HCT116 (cell line): Measurements from ENCODE around the gene GEMIN7.

Experiments used
- EZH2 ChIP-seq: fragments of 200-600 bp; sonication (generic); IDR thresholded peaks from 2 replicates; pipeline ENCODE4 v1.6.1; 2017; ENCODE audit warnings: antibody characterized with exemption, mixed run types
- POLR2A ChIP-seq: IDR thresholded peaks from 2 replicates; pipeline ENCODE4 v1.7.0; 2011; ENCODE audit warnings: borderline replicate concordance; ENCODE audit not compliant: insufficient read depth, insufficient read length; ENCODE audit errors: extremely low read depth
- POLR2AphosphoS5 ChIP-seq: IDR thresholded peaks from 2 replicates; pipeline ENCODE4 v1.6.1; 2011; ENCODE audit warnings: mild to moderate bottlenecking, low read depth, low read length, moderate library complexity
- SIN3A ChIP-seq: IDR thresholded peaks from 2 replicates; pipeline ENCODE4 v1.6.1; 2012; ENCODE audit warnings: low read depth
- TF ChIP-seq, protein P1 (sequence below), 3 experiments: fragments of 200-600 bp in 1 of 3; sonication (generic) in 1 of 3; IDR thresholded peaks in 2 of 3; conservative IDR thresholded peaks in 1 of 3; 2 replicates each; pipeline ENCODE4 v1.5.1; 2012 to 2017; ENCODE audit warnings: low read depth in 2 of 3, low read length in 2 of 3, antibody characterized with exemption in 1 of 3, borderline replicate concordance in 1 of 3, control low read depth in 1 of 3, mild to moderate bottlenecking in 1 of 3, mixed read lengths in 1 of 3, mixed run types in 1 of 3, moderate library complexity in 1 of 3; ENCODE audit not compliant: insufficient read depth in 1 of 3

DNA sequence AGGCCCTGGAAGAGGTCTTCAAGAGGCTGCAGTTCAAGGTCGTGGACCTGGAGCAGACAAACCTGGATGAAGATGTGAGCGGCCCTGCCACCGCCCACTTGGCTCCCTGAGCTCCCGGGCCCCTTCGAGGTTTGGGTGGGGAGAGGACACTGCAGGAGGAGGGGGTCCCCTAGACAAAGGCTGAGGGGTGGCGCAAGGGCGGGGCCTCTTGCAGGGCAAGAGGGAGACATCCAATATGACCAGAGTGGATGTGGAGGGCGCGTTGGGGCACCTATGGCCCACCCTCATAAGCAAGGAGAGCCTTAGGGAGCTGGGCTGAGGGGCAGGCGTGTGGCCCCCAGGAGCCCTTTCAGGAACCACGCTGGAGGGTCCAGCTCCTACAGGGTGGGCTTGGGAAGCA lies 61.5 kb downstream of the GEMIN7 start:
- TF ChIP-seq POLR2A (no peak), POLR2AphosphoS5 (no peak), SIN3A (no peak), EZH2 (no peak)
- TF ChIP-seq, protein P1, sequence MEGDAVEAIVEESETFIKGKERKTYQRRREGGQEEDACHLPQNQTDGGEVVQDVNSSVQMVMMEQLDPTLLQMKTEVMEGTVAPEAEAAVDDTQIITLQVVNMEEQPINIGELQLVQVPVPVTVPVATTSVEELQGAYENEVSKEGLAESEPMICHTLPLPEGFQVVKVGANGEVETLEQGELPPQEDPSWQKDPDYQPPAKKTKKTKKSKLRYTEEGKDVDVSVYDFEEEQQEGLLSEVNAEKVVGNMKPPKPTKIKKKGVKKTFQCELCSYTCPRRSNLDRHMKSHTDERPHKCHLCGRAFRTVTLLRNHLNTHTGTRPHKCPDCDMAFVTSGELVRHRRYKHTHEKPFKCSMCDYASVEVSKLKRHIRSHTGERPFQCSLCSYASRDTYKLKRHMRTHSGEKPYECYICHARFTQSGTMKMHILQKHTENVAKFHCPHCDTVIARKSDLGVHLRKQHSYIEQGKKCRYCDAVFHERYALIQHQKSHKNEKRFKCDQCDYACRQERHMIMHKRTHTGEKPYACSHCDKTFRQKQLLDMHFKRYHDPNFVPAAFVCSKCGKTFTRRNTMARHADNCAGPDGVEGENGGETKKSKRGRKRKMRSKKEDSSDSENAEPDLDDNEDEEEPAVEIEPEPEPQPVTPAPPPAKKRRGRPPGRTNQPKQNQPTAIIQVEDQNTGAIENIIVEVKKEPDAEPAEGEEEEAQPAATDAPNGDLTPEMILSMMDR (IDR thresholded peaks at IDR 0.05 in 2 of 3, conservative IDR thresholded peaks at IDR 0.05 in 1 of 3; ENCODE audit: borderline replicate concordance in 1 of 3, insufficient read depth in 1 of 3, low read depth in 2 of 3, low read length in 2 of 3) = no peak
